ENCODE measurements around the gene PIGV. TPM values are rescaled to one million over a fixed set of nuclear protein-coding genes. Genes with fewer than 3 reads are reported as not detected.
A peak's percentile ranks its signal among the peaks of the same experiment; 100 is the strongest.

Gene PIGV
- total RNA-seq, 2 experiments from 2014 or later = 3.8 to 4.7 TPM

GRCh38 chr1:26780344-26780957, 7.3 kb upstream of the PIGV start:
- no peak overlapping the region for H3K27ac Mint-ChIP-seq
- peaks cover 56% of the 10 kb centered on the region for H3K4me1 Mint-ChIP-seq (ENCODE audit: low read depth)

GRCh38 chr1:26781206-26781825, 6.4 kb upstream of the PIGV start:
- POLR2A ChIA-PET = interaction anchor here (0.7 to 1.3 kb wide), 5 partner anchors 15 to 175 kb away, joined by 3 to 4 read pairs (median 4); no protein-coding TSS in a partner anchor
- peaks cover 65% of the 10 kb centered on the region for H3K36me3 Mint-ChIP-seq (ENCODE audit: low read depth)
- Histone ChIP-seq H3K4me3 (ENCODE audit: low read length) (no peak overlapping the region), H3K4me1 (ENCODE audit: insufficient read depth, low read length) (peaks cover 39% of the 10 kb centered on the region), H3K27ac (ENCODE audit: low read depth in 1 of 2, low read length in 2 of 2) (no peak overlapping the region), H3K36me3 (ENCODE audit: insufficient read depth, low read length) (peaks cover 55% of the 10 kb centered on the region), H3K9me3 (ENCODE audit: control insufficient read depth in 1 of 2, insufficient read depth in 1 of 2, low read length in 2 of 2) (no peaks in the 10 kb centered on the region), H3K27me3 (ENCODE audit: control insufficient read depth in 1 of 2, insufficient read depth in 2 of 2, low read length in 2 of 2) (no peaks in the 10 kb centered on the region)
- H3K27ac Mint-ChIP-seq = peak overlapping the region; percentile 51
- no peaks in the 10 kb centered on the region for H3K27me3 Mint-ChIP-seq
- no peak for TF ChIP-seq CTCF (IDR thresholded peaks at IDR 0.05)
- H3K9me3 Mint-ChIP-seq = no peaks in the 10 kb centered on the region
- H3K4me3 Mint-ChIP-seq = no peak overlapping the region
- CTCF ChIA-PET = interaction anchor here (1.8 kb wide), 1 partner anchor 179 kb away, joined by 5 read pairs; no protein-coding TSS in a partner anchor
- ATAC-seq (ENCODE audit: poor library complexity) (no peak), DNase-seq (no peak)
- H3K4me1 Mint-ChIP-seq (ENCODE audit: low read depth) = peaks cover 64% of the 10 kb centered on the region
- intact Hi-C loops (cut with DNase I, micrococcal nuclease) = loop anchor here in 1 of 2 experiments (10.0 kb wide), 1 partner anchor 57 kb away; no protein-coding TSS in a partner anchor

More at GRCh38 chr1:26780344-26780957, 7.3 kb upstream of the PIGV start:
- H3K4me3 ChIP-seq (ENCODE audit: low read length) = no peak overlapping the region
- intact Hi-C loops (cut with DNase I, micrococcal nuclease) = loop anchor here in 1 of 2 experiments (10.0 kb wide), 1 partner anchor 56 kb away; no protein-coding TSS in a partner anchor
- no peaks in the 10 kb centered on the region for H3K27me3 Mint-ChIP-seq
- DNase-seq (no peak), ATAC-seq (ENCODE audit: poor library complexity) (no peak)
- CTCF ChIA-PET = interaction anchor here (1.8 kb wide), 1 partner anchor 178 kb away, joined by 5 read pairs; no protein-coding TSS in a partner anchor
- H3K36me3 ChIP-seq (ENCODE audit: insufficient read depth, low read length) = peaks cover 64% of the 10 kb centered on the region
- TF ChIP-seq CTCF (IDR thresholded peaks at IDR 0.05) = no peak
- peaks cover 30% of the 10 kb centered on the region for H3K4me1 ChIP-seq (ENCODE audit: insufficient read depth, low read length)
- H3K4me3 Mint-ChIP-seq = no peak overlapping the region
- POLR2A ChIA-PET = interaction anchor here (1.3 kb wide), 1 partner anchor 174 kb away, joined by 4 read pairs; no protein-coding TSS in a partner anchor
- H3K9me3 Mint-ChIP-seq = no peaks in the 10 kb centered on the region
- no peaks in the 10 kb centered on the region for H3K27me3 ChIP-seq (ENCODE audit: control insufficient read depth in 1 of 2, insufficient read depth in 2 of 2, low read length in 2 of 2)
- H3K9me3 ChIP-seq (ENCODE audit: control insufficient read depth in 1 of 2, insufficient read depth in 1 of 2, low read length in 2 of 2) = no peaks in the 10 kb centered on the region
- peaks cover 68% of the 10 kb centered on the region for H3K36me3 Mint-ChIP-seq (ENCODE audit: low read depth)
- H3K27ac ChIP-seq (ENCODE audit: low read depth in 1 of 2, low read length in 2 of 2) = no peak overlapping the region

GRCh38 chr1:26782521-26783212, 5.1 kb upstream of the PIGV start:
- Mint-ChIP-seq H3K4me3 (no peak overlapping the region), H3K27ac (peak overlapping the region; percentile 51), H3K27me3 (no peaks in the 10 kb centered on the region), H3K4me1 (ENCODE audit: low read depth) (peaks cover 77% of the 10 kb centered on the region), H3K9me3 (no peaks in the 10 kb centered on the region), H3K36me3 (ENCODE audit: low read depth) (peaks cover 63% of the 10 kb centered on the region)
- ATAC-seq (ENCODE audit: poor library complexity) (no peak), DNase-seq (no peak)
- H3K27me3 ChIP-seq (ENCODE audit: control insufficient read depth in 1 of 2, insufficient read depth in 2 of 2, low read length in 2 of 2) = no peaks in the 10 kb centered on the region
- intact Hi-C loops (cut with DNase I, micrococcal nuclease) = loop anchor here in 1 of 2 experiments (10.0 kb wide), 1 partner anchor 58 kb away; no protein-coding TSS in a partner anchor
- H3K36me3 ChIP-seq (ENCODE audit: insufficient read depth, low read length) = peaks cover 41% of the 10 kb centered on the region
- peaks cover 52% of the 10 kb centered on the region for H3K4me1 ChIP-seq (ENCODE audit: insufficient read depth, low read length)
- TF ChIP-seq CTCF (IDR thresholded peaks at IDR 0.05) = no peak
- ChIA-PET CTCF (interaction anchor here (0.5 to 1.2 kb wide), 2 partner anchors 22 to 75 kb away, joined by 3 read pairs; no protein-coding TSS in a partner anchor), POLR2A (interaction anchor here (1.0 kb wide), 1 partner anchor 16 kb away, joined by 3 read pairs; no protein-coding TSS in a partner anchor)
- H3K27ac ChIP-seq (ENCODE audit: low read depth in 1 of 2, low read length in 2 of 2) = peak overlapping the region in 1 of 2 donors; percentile 6
- H3K4me3 ChIP-seq (ENCODE audit: low read length) = no peak overlapping the region
- no peaks in the 10 kb centered on the region for H3K9me3 ChIP-seq (ENCODE audit: control insufficient read depth in 1 of 2, insufficient read depth in 1 of 2, low read length in 2 of 2)
